GM19438 (cell line): ENCODE results near the gene YIPF3.
"Not testable (repeated sequence)": the region's sequence is repeated elsewhere in the genome, so short reads cannot be mapped to it uniquely, and the experiment has no call there.

Source experiments
- ATAC-seq: cut with Tn5 transposase; IDR thresholded peaks from one replicate; pipeline ENCODE4 v1.9.1; 2021; ENCODE audit warnings: low read depth; ENCODE audit not compliant: unreplicated experiment

The YIPF3 gene

GRCh38 chr6:43509984-43510826 is 6.5 kb downstream of the YIPF3 start, which contains the start of gene LRRC73:
Gene LRRC73, minus strand, starts transcription at chr6:43510346. Its CDS starts 561 bp downstream, at chr6:43509785.
- peak; percentile 62 for ATAC-seq

DNA sequence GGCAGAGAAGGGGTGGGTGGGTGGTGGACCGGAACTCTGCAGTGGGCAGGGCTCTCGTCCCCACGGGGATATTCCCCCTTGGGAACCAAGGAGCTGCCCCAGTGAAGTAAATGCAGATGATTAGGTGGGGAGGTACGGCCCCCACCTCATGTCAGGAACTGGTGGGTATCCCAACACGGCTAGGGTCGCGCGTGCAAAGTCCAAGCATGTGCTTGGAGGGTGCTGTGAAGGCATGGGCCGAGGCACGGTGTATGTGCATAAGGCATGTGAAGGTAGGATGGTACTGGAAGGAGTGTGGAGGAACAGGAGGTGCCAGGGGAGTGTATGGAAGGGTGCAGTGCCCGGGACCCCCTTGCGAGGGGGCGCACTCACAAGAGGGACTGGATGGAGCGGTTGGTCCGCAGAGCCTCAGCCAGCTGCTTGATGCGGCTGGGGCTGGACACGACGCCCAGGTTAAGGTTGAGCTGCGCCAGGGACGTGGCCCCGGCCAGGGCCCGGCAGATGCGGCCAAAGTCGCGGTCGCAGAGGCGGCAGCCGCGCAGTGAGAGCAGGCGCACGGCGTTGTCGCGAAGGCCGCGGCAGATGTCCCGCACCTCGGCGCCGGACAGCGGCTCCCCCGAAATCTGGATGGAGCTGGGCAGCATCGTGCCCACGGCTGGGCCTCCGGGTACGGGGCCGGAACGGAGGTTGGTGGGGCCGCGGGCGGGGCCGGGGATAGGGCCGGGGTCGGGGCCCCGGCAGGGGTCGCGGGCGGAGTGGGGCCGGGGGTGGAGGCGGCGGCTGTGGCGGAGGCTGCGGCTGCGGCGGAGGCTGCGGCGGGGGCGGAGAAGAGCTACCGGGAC is 7.4 kb downstream of the YIPF3 start:
- ATAC-seq: no peak

DNA sequence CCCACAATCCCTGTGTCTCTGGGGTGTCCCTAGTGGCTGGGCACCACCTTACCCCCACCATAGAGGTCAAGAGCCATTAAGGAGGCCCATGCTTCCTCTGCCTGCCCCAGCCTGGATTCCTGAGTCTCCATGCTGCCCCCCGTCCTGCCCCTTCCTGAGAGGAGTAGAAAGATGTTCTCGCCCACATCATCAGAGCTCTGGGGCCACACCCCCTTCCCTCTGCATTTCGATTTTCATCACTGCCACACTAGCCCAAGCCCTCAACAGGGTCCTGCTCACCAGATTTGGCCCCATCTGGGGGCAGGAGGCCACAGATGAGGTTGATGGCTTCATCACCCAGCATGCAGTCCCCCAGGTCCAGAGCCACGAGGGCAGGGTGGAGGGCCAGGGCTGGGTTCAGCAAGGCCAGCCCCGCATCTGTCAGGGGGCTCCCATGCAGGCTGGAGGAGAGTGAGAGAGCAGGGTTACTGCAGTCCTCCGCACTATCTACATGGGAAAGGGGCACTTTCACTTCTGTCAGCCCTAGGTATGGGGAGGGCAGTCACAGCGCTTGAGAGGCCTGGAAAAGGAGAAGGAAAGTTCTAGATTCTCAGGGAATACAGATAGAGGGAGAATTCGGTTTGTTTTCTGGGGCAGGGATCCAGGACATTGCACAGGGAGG is 8.1 kb downstream of the YIPF3 start:
- ATAC-seq: no peak

GRCh38 chr6:43506667-43507471 is 9.9 kb downstream of the YIPF3 start:
- no peak for ATAC-seq

DNA sequence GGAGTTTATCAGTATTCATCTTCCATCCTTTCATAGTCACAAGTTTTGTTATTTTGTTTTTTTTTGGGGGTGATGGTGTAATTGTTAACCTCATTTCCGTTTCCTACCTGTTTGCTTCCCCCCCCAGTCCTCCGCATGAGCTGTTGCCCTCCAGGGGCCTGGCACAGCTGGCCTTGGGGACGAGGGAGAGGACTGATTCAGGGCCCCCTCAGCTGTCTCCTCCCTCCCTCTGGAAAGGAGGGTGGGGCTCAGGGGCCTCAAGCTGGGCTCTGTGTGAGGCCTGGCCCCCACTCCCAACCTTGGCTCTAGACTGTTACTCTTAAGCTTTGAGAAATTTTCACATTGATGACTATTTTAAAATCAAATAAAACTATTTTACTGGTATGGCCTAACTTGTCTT is 10.6 kb downstream of the YIPF3 start:
- no peak for ATAC-seq

- ATAC-seq: no peak
These were observed 11.0 kb downstream of the YIPF3 start for GRCh38 chr6:43505718-43506117.

DNA sequence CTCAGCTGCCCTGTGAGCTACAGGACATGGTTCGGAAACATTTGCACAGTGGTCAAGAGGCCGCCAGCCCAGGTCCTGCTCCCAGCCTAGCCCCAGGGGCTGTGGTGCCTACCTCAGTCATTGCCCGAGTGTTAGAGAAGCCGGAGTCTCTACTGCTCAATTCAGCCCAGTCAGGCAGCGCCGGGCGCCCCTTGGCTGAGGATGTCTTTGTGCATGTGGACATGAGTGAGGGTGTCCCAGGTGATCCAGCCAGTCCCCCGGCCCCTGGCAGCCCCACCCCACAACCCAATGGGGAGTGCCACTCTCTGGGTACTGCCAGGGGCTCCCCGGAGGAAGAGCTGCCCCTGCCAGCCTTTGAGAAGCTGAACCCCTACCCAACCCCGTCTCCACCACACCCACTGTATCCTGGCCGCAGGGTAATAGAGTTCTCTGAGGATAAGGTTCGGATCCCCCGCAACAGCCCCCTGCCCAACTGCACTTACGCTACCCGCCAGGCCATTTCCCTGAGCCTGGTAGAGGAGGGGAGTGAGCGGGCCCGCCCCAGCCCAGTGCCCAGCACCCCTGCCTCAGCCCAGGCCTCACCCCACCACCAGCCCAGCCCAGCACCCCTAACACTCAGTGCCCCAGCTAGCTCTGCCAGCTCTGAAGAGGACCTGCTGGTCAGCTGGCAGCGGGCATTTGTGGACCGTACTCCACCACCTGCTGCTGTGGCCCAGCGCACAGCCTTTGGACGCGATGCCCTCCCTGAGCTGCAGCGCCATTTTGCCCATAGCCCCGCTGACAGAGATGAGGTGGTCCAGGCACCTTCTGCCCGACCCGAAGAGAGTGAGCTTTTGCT is 11.8 kb downstream of the YIPF3 start:
- no peak for ATAC-seq

DNA sequence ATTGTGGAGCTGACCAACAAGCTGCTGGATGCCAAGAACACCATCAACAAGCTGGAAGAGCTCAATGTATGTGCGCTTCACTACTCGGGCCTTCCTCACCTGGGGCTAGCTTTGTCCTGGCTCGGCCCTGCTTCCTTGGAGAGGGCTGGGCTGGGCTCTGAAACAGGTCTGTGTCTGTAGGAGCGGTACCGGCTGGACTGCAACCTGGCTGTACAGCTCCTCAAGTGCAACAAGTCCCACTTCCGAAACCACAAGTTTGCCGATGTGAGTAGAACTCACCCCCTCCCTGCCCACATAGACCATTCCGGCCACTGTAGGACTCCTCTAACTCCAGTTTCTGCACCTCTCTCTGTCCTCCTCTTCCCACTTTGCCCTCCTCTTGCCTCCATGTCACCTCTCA is 13.3 kb downstream of the YIPF3 start:
- ATAC-seq: no peak

GRCh38 chr6:43502666-43503065 is 14.1 kb downstream of the YIPF3 start:
- no peak for ATAC-seq

DNA sequence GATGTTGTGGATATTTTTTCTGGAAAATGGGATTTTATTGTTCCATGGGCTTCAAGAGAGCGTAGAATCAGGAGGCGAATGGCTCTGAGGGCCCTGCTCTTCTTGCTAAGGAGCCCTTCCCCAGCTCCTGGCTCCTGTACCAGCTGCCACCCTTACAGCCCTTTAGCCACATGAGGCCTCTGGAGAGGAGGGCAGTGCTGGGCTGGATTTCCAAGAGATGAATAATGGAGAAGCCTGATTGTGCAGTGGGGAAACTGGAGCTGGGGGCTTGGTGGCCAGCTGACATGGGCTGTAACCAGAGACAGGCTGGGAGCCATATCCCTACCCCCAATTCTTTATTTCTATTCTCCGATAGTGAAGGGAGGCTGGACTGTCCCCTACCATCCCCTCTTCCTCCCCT is 15.8 kb downstream of the YIPF3 start:
- no peak for ATAC-seq

DNA sequence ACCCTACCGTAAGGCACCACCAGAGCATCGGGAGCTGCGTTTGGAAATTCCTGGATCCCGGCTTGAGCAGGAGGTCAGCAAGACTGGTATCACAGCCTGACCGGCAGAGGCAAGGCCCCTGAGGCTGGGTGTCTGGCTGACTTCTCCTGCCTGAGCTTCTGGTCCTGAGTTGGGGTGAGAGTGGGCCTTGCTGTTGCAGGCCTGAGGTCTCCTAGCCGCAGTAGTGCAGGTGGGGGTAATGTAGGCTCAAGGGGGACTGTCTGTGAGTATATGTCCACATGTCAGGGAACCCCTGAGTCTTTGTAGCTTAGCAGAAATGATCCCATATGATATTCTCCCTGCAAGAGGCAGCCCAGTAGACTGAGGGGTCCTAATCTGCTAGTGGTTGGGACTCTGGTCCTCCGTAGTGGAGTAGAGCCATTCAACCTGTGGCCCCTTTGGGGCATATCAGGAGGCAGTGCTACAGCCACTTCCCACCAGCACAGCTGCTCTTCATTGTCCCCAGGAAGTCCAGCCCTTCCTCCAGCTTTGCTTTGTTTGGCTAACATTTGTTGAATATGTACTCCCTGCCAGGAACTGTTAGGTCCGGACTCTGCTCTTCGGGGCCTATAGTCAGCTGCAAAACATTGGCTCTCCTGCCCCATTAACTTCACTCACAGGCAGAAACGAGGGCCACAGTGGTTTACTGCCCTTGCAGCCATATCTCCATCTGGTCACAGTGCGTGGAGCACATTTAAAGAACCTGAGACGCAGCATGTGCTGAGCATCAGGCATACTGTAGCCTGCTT is 17.5 kb downstream of the YIPF3 start:
- no peak for ATAC-seq

DNA sequence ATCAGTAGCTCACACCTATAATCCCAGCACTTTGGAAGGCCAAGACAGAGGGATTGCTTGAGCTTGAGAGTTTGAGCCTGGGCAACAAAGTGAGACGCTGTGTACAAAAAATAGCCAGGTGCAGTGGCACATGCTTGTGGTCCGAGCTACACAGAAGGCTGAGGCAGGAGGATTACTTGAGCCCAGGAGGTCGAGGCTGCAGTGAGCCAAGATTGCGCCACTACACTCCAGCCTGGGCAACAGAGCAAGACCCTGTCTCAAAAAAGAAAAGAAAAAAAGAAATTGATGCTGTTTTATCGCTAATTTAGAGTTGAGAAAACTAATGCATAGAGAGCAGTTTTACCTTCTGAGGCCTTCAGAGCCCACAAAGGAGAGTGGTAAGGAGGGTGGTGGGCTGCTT is 18.4 kb downstream of the YIPF3 start:
- not testable (repeated sequence) for ATAC-seq

DNA sequence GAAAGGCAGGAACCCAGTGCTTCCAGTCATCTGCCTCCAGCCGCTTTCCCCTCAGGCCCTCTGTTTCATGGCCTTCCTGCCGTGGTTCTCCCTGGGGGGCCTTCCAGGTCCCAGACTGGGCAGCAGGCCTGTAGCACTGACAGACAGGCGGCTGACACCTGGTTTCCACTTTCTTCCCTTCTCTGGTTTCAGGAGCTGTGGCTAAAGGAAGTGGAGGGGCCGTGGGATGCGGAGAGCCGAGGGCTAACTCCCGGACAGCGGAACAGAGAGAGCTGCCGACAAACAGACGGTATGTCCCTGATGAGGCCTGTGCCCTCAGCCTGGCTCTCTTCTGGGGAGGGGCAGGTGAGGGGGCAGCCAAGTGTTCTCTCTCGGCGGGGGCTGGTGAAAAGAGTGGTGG is 19.0 kb downstream of the YIPF3 start:
- no peak for ATAC-seq

DNA sequence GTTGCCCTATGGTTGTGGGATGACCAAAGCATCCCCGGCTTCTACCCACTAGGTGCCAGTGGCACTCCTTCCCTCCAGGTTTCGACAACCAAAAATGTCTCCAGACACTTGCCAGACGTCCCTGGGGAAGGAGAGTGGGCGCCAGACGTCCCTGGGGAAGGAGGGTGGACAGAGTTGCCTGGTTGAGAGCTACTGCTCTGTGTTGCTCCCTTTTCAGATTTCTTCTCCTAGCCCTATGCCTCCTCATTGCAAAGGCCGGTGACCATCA is 19.7 kb downstream of the YIPF3 start:
- no peak for ATAC-seq

DNA sequence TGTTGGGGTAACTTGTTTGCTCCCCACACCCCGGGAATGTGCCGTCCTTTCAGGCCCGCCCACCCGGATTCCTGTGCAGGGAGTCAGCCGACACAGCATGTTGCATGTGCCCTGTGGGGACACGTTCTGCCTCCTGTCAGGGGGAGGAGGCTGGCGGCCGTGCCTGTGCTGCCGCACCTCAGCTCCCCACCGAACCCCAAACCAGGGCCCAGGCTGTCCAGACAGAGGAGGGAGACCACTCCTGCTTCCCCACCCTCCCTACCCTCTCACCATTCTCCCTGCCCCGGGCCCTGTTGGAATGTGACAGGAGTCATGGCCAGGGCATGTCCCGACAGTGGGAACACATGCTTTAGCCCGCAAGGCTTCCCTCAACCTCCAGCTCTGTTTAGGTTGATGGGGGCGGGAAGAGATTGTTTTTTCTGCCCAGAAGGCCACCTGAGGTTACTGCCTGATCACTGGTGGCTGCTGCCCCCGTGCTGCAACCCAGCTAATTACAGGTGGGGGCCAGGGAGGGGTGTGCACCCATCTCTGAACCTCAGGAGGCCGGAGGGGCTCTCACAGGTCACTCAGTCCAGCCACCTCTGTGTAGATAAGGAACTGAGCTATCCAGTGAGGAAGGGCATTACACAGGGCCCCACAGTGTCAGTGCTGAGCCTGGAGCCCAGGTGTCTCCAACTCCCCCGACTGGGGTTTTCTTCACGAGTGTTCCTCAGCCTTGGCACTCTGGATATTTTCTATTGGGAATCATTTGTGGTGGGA is 20.2 kb downstream of the YIPF3 start:
- no peak for ATAC-seq

GRCh38 chr6:43495409-43495941 is 21.3 kb downstream of the YIPF3 start:
- ATAC-seq: no peak

- ATAC-seq: no peak
These were observed 22.0 kb downstream of the YIPF3 start for GRCh38 chr6:43494766-43495165.

- ATAC-seq: no peak
These were observed 22.4 kb downstream of the YIPF3 start for GRCh38 chr6:43494321-43494720.
